K562 treated with DMSO at 1 percent for 24 hours (cell line): ENCODE measurements around the gene PITX2. TPM values are rescaled to one million over a fixed set of nuclear protein-coding genes. Genes with fewer than 3 reads are reported as not detected.

Source experiments
- total RNA-seq: library from RNA; unstranded; fragments of 300-600 nt; gene quantifications from 2 replicates; pipeline ENCODE4 v1.2.3, GENCODE V29; 2022; ENCODE audit warnings: low read depth; ENCODE audit not compliant: insufficient read depth

PITX2 gene
- not detected in 2 replicates for total RNA-seq

DNA sequence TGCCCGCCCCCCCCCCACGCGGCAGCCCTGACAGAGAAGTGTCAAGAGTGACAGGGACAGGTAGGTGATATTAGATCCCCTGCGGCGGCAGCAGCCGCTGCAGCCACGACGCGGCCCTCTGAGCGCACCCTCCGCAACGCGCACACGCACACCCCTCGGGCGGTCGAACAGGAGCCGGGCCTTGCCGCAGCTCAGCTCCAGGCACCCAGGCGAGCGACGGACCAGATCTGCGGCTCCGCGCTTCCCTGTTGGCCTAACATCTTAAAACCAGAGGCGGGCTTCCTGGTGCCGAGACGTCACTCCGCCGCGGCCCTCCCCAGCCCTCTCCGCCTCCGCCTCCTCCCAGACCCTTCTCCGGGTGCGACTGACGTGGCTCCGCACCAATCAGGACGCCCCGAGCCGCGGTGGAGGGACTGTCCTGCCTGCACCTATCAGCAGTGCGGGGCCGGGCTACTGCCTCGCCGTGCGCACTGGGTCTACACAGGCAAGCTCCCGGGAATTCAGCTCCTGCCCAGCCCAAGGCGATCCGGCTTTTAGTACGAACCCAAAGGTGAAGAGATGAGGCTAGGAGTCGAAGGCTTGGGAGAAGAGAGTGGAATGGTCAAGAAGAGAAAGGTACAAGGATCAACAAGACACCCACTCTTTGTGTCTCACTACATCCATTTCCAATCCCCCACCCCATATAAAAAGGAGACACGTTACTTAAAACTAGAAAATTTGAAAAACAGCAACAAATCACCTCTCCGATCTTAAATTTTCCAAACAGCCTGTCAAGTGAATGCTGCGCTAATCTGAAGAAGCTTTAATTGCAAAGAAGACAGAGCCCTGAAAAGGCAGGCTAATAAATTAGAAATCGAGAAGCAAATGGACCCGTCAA is at the start of gene PITX2:
Gene PITX2, minus strand, starts transcription at position 237 of the 877 bp plus-strand sequence. CDS start 617 bp downstream, outside the sequence.

Other genes starting within 250 kb of the PITX2 start
- gene ENPEP, start 146.9 kb downstream of the PITX2 start, total RNA-seq: 0.13 and 0.19 TPM in 2 replicates